Heart left ventricle (tissue), 13 donors: ENCODE results near the gene RFX2.

Experiments used
- CTCF ChIP-seq, 12 donors: fragments of 200-600 bp; sonication (generic) in 4 of 12; IDR thresholded peaks; one replicate each; pipeline versions ENCODE4 v1.5.0 to v1.8.0; 2018 to 2022; ENCODE audit warnings: antibody characterized with exemption in 12 of 12, mild to moderate bottlenecking in 5 of 12
- POLR2A ChIP-seq, 2 donors: fragments of 450-650 bp; IDR thresholded peaks; one replicate each; pipeline ENCODE4 v1.6.1; 2017; ENCODE audit warnings: antibody characterized with exemption in 2 of 2, mild to moderate bottlenecking in 2 of 2, moderate library complexity in 2 of 2
- donor health status: ischemic (EF 13 %, LVEDD 7.1; RV severe dilation, severe dysfunction).
- donor health status: DM: no; HTN: yes; CAD: no.
- donor health status: DM: no; HTN: no; CAD: no.
- donor health status: ischemic (EF 25% LVEDD 6.9; RV normal size, moderate dysfunction).
- donor health status: ischemic (EF 25% LVEDD 5.7; RV mildly dilated, moderate dysfunction).
- donor health status: ischemic (EF 35%, LVEDD 5.7; RV mildly dilated, moderate dysfunction).
- donor health status: nonischemic (EF 11% LVEDD 7.7; RV severe dilation, severe dysfunction).
- donor health status: DM: yes; HTN: yes; CAD: no.
- donor health status: PGD.
- donor health status: ischemic (EF 29% LVEDD 5.4; RV normal size, mild dysfunction).
- donor health status: nonischemic (EF 23%, LVEDD 6.1; RV moderate dilation, normal function).

GRCh38 chr19:6007866-6008265 is 102.4 kb downstream of the RFX2 start:
- no peak for TF ChIP-seq CTCF (IDR thresholded peaks at IDR 0.05)
- TF ChIP-seq POLR2A (IDR thresholded peaks at IDR 0.05): no peak
